GM10266 (cell line): ENCODE results near the gene HEBP1.

Source experiments
- DNase-seq: peaks from one replicate; pipeline ENCODE4 v3.0.0; 2012; ENCODE audit errors: extremely low spot score
- TF ChIP-seq, protein P1 (sequence below): IDR thresholded peaks from 2 replicates; pipeline ENCODE4 v1.5.1; 2012; ENCODE audit warnings: mild to moderate bottlenecking, low read depth; ENCODE audit not compliant: control insufficient read depth, insufficient read depth; ENCODE audit errors: missing control alignments

HEBP1 gene

DNA sequence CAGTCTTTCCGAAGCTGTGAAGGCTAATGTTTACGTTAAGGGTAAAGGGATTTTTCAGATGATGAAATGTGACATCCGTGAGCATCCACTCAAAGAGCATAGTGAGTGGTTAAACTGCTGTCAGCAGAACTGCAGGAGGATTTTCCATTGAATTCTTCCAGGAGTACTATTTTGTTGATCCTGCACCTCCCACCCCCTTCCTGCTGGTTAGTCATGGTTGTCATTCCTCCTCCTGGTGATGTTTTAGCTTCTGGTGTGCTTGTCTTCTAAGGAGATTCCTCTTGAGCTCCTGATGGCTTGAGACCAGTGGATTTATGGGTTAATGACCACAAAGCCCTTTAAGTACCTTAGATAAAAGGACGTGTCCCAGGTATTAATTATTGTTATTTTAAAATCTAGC, 45.7 kb downstream of the HEBP1 start:
- TF ChIP-seq, protein P1, sequence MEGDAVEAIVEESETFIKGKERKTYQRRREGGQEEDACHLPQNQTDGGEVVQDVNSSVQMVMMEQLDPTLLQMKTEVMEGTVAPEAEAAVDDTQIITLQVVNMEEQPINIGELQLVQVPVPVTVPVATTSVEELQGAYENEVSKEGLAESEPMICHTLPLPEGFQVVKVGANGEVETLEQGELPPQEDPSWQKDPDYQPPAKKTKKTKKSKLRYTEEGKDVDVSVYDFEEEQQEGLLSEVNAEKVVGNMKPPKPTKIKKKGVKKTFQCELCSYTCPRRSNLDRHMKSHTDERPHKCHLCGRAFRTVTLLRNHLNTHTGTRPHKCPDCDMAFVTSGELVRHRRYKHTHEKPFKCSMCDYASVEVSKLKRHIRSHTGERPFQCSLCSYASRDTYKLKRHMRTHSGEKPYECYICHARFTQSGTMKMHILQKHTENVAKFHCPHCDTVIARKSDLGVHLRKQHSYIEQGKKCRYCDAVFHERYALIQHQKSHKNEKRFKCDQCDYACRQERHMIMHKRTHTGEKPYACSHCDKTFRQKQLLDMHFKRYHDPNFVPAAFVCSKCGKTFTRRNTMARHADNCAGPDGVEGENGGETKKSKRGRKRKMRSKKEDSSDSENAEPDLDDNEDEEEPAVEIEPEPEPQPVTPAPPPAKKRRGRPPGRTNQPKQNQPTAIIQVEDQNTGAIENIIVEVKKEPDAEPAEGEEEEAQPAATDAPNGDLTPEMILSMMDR, result no peak
- DNase-seq, result no peak

- TF ChIP-seq, protein P1, result no peak
- no peak for DNase-seq
These were observed 48.0 kb downstream of the HEBP1 start, which contains the start of gene GPRC5D for GRCh38 chr12:12952036-12952435. Gene GPRC5D (minus strand): TSS chr12:12952170. CDS start chr12:12950384, 1,786 bp downstream.

GRCh38 chr12:12951504-12951903, 48.6 kb downstream of the HEBP1 start:
- no peak for DNase-seq
- TF ChIP-seq, protein P1, result no peak

DNA sequence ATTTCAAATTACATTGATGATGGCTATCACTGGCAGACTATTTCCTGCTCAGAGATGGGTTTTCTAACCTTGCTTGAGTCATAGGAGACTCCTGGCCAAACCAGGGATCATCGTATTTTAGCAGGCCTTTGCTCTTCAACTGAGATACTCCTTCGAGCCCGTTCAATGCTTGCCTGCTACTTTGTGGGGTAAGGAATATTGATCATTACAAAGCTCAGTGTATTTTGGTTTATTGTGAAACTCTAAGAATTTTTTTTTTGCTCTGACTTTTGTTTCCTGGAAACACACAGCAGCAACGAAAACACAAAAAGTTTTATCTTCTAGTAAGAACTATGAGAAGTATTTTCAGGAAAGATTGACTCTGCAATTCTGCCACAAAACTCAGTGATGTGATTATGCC, 52.2 kb downstream of the HEBP1 start:
- no peak for DNase-seq
- TF ChIP-seq, protein P1, result no peak

DNA sequence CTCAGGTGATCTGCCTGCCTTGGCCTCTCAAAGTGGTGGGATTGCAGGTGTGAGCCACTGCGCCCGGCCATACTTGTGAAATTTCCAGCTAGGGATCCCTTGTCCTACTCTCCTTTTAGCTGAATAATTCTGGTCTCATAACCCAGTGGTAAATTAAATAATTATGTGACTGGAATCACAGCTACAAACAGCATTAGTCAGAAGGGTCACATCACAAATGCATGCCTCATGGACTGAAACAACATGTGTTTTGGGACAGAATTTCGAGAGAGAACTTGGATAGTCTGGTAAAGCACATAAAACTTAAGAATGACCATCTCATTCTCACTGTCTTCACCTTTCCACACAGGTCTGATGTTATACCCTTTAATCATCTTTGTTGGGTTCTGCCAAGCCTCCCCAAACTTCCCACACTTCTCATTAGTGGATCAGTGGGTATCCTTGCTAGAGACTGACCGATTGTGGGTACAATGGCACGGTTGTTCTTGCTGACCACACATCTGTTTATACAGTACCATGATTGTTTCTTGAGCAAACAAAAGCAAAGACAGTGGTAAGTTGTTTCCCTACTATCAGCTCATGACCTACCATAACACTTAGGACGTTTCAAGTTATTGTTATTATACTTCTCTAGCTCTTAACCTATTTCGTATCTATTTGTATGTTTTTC, 53.2 kb downstream of the HEBP1 start:
- no peak for DNase-seq
- TF ChIP-seq, protein P1, result no peak

DNA sequence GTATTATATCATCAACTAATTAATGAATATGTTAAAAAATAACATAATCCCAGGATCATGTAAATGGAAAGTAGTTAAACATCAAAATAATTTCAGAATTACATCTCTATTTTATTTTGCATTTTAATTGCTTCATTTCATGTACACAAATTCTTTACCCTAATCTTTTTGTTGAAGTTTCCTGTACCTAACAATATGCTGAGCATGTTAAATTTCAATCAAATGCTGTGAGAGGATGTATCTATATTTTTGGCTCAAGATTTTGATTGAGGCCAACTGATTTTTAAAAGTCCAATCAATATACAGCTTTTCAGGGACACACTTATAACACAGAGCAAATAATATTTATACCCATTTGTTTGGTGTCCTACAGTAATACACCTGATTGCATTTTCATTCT, 54.5 kb downstream of the HEBP1 start:
- TF ChIP-seq, protein P1, result no peak
- no peak for DNase-seq

GRCh38 chr12:12943586-12944260, 56.3 kb downstream of the HEBP1 start:
- DNase-seq, result no peak

More at GRCh38 chr12:12943586-12944260, 56.3 kb downstream of the HEBP1 start:
- TF ChIP-seq, protein P1, result no peak
